NCI-H2196 (cell line): ENCODE measurements around the gene UBE4B.
"Not testable (repeated sequence)": the region's sequence is repeated elsewhere in the genome, so short reads cannot be mapped to it uniquely, and the experiment has no call there.

ENCODE experiments used
- DNase-seq: peaks from one replicate; lab custom pipeline; 2025; ENCODE audit not compliant: unreplicated experiment; lab: John Stamatoyannopoulos, UW

Gene UBE4B

DNA sequence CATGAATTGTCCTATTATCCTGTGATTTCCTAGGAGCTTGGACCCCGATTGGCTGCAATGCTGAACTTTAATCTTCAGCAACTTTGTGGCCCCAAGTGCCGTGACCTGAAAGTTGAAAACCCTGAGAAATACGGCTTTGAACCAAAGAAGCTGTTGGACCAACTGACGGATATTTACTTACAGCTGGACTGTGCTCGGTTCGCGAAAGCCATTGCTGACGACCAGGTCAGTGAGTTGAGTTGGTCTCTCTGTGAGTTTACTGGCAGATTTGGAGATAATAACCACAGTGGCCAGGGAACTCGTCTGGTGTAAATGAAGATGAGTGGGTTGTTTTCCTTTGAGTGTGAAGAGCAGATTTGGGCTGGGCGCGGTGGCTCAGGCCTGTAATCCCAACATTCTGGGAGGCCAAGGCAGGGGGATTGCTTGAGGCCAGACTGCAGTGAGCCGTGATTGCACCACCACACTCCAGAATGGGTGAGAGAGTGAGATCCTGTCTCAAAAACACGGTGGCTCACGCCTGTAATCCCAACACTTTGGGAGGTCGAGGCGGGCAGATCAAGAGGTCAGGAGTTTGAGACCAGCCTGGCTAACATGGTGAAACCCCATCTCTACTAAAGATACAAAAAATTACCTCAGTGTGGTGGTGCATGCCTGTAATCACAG lies 138.5 kb downstream of the UBE4B start:
- DNase-seq, result no peak

DNA sequence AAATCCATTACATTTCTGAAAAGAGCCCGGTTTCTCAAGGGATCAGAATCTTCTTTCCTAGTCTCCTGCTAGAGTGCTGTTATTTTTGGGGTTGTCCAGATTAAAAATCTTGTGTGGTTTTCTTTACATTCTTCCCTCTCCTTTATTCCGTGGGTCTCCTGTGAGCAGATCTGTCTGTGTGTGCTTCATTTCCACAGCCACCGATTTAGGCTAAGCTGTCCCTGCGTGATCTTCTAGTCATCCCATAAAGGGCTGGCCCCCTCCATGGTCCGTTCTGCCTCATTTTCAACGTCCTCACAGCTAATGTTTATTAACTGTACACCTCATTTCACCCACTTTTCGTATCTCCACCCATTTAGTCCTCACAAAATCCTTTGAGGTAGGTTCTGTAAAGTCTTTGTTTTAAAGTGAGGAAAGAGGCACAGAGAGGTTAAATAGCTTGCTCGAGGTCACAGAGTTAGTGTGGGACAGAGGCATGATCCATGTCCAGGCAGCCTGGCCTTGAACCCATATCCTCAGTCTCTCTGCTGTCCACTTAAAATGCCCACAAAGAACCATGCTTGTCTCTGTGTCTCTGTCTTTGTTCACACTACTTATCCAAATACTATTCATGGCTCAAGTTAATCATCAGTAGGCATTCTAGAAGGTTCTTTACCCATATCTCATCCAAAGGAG lies 139.4 kb downstream of the UBE4B start:
- no peak for DNase-seq

DNA sequence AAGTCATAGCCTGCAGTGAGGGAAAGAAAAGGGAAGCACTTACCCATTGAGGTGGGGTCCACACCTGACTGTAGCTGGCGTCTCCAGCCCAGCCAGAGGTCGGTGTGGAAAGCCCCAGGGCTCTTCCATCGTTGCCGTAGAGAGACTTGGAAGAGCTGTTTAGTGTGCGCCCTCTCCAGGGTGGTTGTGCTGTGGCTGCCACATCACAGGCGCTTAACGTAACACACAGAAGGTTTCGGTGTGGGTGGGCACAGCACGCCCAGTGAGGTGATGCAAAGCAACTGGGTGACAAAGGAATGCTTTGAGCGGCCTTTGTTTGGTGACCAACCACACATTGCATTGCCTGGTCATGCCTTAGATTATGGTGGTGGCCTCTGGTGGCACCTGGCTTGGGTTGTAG lies 140.8 kb downstream of the UBE4B start:
- DNase-seq, result no peak

DNA sequence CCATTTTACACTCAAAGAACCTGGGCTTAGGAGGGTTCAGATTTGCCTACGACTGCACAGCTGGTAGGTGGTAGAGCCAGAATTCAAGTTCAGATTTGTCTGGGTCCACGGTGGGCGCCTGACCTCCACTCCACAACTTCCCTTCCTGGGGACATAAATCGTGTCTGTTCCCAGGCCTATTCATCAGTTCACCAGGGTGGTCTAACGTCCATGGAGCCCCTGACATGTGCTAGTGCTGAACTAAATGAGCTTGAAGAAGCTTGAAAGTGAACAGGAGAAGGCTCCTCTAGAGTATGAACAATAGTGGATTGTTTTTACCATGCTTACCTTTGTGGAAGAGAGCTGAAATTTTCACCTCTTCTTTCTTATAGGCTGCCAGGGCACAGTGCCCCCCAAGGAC lies 145.1 kb downstream of the UBE4B start:
- DNase-seq, result no peak

DNA sequence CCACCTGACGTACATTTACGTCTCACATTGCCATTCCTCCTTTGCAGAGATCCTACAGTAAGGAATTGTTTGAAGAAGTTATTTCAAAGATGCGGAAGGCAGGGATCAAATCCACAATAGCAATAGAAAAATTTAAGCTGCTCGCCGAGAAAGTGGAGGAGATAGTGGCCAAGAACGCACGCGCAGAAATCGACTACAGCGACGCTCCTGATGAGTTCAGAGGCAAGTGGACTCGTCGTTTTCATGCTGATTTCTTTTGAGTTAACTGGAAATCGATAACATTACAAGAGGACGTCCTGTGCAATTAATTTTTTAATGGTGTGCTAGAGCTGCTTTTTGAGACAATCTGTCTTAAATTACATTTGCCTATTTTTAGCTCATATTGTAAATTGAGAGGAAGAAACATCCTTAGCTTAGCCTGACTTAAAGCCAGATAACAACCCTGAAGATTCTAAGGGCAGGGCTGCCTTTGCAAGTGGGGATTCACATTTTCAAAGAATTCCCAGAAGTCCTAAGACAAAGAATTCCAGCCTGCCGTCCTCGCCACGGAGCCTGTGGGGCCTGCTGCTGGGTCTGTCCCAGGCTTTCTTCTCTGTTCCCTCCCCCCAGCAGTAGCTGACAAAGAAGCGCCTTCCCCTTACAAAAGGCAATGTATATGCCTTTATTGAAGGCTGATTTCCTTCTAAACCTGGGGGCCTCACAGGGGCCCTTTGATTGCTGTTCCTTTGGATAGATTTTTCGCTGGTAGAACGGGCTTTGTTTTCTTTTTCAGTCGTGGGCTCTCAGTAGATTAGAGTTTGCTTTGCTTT lies 146.0 kb downstream of the UBE4B start:
- no peak for DNase-seq

DNA sequence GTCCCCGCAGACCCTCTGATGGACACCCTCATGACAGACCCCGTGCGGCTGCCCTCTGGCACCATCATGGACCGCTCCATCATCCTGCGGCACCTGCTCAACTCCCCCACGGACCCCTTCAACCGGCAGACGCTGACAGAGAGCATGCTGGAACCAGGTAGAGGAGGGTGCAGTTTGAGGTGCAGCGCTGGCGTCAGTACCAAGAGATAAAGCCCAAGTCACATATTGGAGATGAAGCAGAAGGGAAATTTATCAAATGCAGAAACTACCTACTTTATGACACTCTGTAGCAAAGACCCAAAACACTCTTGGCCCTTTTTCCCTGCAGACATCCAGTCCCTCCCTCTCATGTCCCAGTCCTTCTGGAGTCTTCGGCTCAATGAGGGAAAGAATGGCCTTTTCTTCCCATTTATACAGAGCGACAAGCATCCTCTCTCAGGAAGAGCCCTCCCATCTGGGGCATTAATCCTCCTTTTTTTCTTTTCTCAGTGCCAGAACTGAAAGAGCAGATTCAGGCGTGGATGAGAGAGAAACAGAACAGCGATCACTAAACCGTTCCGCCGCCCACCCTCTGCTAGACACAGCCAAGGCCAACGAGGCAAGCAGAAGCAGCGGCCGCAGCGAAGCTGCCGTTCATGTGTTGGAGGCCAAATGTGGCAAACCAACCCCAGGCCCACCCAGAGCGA lies 146.8 kb downstream of the UBE4B start:
- DNase-seq, result no peak

DNA sequence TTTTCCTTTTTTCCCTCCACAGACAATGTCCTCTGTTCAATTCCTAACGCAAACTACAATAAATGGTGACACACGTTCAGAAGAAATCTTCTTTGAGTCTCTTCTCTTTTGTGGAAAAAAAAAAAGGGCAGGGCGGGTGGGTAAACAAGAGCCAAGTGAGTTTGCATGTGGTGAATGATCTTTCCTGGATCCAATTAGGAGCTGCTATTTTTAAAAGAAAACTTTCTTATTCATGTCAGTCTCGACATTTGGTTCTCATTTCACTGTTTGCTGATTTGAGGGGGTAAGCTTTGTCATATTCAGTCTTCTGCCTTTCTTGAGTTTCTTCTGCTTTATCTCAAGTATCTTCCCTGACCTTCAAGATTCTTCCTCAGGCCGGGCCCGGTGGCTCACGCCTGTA lies 148.4 kb downstream of the UBE4B start:
- no peak for DNase-seq

DNA sequence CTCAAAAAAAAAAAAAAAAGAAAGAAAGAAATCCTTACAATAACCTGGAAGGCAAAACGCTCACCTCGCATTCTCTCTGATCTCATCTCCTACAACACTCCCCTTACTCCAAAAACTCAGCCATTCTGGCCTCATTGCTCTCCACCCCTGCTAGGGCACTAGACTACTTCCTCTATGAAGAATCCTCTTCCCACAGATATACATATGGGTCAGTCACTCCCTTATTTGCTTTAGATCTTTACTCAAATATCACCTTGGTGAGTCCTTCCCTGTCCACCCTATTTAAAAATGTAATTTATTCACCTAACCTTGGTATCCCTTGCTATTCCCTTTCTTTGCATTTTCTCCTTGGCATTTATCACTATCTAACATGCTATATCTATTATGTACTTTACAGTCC lies 153.0 kb downstream of the UBE4B start:
- DNase-seq, result no peak

DNA sequence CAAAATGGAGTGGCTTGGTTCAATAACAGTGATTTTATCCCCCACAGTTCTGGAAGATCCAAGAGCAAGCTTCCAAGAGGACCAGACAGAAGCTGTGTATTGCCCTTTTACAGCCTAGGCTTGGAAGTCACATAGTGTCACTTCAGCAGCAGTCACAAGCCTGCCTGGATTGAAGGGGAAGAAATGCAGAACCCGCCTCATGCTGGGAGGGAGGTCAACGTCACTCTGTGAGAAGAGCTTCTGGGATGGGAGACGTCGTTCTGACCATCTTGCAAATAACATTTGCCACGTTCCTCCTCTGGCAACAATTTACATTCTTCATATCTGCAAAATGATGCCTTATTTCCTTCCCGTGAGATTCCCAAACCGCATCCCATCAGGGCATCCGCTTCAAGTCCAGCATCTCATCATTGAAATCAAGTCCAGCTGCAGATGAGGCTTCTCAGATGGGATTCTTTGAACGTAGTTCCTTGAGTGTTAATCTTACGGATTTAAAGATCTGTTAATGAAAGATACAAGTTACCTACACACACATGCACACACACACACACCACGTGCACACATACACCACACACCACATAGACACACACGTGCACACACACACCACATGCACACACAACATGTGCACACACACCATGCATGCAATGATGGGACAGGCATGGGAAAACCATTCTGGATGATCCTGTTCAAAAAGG lies 153.7 kb downstream of the UBE4B start:
- DNase-seq, result no peak

DNA sequence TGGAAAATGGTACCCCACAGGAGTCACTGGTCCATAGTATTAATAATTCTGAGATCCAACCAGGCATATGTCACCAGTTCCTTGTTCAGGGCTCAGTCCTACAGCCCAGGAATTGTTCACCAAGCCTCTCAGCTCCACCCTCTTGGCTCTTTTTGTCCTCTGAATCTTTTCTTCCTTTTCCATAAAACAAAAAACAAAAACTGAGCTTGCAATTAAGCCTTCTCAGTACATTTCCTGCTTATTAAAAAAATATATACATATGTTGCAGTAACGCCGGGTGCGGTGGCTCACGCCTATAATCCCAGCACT lies 154.2 kb downstream of the UBE4B start:
- DNase-seq, result no peak

DNA sequence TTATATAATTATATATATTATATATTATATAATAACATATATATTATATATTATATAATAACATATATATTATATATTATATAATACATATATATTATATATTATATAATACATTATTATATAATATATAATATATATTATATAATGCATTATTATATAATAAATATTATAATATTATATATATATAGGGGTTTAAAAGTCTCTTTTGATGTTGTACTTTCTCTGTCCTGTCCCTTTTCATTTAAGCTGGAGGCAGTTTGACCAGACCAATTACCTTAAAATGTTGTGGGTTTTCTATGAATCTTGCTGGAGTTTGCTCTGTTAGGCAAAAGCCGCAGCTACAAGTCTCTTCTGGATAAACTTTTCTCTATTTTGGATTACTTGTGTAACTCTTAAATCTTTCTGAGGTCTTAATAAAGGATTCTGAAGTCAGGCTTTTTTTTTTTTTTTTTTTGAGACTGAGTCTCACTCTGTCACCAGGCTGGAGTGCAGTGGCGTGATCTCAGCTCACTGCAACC lies 155.4 kb downstream of the UBE4B start:
- DNase-seq, result no peak

DNA sequence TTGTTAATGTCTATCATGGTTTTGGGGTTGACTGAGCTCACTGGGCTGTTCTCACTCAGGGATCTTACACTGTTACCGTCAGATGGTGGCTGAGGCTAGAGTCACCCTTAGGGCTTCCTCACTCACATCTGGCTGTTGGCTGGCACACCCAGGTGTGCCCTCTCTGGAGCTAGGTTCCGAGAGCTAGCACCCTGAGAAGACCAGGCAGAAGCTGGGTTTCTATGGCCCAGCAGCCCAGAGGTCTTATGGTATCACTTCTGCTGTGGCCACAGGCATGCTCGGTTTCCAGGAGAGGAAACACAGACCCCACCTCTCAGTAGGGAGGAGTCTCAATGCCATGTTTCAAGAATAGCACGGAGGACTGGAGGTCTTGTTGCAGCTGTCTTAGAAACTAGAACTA lies 156.9 kb downstream of the UBE4B start:
- no peak for DNase-seq

DNA sequence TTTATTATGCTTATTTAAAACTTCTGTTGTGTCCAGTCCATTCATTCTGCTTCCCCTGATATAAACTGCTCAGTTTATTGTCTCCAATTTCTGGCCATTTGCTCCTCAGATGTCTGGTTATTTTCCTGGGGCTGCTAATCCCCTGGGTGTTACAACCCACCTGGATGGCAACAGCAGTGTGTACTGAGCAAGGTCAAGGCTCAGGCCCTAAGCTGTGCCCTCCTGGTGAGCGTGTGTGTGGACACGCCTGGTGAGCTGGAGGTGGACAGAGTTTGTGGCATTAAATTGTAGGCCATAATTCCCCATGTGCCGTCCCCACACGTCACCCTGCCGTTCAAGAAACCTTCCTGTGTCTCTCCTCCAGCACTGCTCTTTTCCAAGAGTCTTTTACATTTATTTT lies 159.5 kb downstream of the UBE4B start:
- DNase-seq, result no peak

DNA sequence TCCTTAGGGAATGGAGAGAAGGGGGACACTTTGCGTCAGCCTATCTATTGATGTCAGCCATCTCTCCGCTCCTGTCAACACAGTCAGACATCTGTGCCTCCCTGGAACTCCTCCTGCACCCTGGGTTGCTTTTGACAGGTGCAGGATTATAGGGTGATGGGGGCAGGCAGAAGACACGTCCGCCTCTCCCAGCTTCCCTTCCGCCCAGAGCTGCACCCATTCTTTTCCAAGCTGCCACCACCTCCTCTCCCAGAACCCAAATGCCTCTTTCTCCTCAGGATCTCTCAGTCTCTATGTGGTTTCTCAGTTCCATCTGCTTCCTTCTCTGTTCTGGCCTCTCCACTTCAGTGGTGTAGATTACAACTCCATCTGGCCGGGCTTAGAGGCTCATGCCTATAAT lies 160.5 kb downstream of the UBE4B start:
- DNase-seq, result no peak

DNA sequence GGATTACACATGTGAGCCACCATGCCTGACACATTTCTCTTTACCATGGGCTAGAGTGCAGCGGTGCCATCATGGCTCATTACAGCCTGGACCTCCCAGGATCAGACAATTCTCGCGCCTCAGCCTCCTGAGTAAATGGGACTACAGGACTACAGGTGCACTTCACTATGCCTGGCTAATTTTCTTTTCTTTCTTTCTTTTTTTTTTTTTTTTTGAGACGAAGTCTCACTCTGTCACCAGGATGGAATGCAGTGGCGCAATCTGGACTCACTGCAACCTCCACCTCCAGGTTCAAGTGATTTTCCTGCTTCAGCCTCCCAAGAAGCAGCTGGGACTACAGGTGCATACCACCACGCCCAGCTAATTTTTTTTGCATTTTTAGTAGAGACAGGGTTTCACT lies 162.8 kb downstream of the UBE4B start:
- DNase-seq, result no peak

DNA sequence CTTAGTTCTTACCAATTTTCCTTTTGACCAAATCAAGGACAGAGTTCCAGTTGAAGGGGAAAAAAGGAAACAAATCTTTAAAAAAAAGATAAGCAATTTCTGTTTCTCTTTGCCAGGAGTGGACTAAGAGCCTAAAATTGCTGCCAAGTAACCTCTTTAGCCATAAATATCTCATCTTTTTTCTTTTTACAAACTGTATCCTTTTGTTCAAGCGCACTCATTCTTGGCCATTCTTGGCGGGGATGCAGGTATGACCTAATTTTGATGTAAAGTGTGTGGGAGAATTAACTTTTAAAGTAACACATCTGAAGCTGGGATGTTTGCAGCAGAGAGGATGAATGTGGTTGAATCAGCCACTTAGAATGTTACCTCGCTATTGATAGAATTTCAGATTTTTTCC lies 164.2 kb downstream of the UBE4B start:
- peak; percentile 28 for DNase-seq

DNA sequence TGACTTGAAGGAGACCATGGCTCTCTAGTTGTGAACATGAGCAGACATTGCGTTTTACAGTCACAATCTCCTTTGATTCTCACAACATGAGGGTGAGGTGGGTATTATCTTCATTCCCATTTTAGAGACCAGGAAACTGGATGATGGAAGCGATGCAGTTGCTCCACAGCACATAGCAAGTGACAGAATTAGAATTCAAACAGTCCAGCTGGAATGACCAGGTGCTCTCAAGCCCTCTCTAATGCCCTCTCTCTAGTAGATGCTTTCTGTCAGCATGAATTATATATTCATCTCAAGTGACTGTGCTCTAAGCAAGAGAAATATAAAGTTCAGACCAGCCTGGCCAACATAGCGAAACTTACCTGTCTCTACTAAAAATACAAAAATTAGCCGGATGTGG lies 167.9 kb downstream of the UBE4B start:
- DNase-seq, result no peak

DNA sequence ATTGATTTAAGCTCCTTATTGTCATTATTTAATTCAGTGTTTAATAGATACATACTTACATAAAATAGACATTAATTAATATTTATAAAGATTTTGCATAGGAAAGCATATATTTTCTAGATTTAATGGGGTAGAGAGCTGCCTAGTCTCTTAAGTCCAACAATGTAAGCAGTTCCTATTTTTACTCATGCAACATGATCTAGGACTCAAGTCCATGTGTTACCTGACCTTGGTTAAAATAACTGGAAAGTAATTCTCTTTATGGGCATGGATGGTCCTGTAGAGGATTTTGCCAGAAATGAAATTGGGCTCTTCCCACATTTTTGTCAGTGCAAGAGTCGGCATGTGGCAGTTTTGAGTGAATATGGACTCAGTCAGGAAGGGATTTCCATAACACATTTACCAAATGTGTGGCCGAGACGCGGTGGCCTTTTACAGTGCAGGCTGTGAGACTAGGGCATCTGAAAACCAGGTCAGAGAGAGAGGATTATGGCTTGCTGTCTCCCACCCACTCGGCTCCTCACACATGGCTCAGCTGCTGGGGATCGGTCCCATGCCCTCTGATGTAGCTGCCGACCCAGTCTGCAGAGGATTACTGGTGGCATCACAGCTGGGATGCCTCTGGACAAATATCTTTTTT lies 171.4 kb downstream of the UBE4B start:
- no peak for DNase-seq

DNA sequence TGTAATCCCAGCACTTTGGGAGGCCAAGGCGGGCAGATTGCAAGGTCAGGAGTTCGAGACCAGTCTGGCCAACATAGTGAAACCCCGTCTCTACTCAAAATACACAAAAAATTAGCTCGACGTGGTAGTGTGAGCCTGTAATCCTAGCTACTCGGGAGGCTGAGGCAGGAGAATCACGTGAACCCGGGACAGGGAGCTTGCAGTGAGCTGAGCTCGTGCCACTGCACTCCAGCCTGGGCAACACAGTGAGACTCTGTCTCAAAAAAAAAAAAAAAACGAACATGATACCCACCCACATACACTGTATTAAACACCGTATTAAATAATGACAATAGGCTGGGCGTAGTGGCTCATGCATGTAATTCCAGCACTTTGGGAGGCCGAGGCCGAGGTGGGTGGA lies 172.4 kb downstream of the UBE4B start:
- not testable (repeated sequence) for DNase-seq

DNA sequence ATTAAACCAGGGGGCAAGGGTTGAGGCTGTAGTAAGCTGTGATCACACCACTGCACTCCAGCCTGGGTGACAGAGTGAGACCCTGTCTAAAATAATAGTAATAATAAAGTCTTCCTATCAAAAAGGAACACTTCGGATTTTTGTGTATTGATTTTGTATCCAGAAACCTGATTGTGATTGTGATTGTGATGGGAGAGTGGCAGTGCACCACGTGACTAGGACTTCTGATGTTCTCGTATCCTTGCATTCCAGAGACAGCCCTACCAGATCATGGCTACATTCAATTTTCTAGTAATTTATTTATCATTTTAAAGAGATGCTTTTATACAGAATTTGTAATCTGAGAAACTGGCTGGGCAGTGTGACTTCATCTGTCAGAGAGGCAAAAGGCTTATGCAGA lies 175.1 kb downstream of the UBE4B start:
- DNase-seq, result no peak

DNA sequence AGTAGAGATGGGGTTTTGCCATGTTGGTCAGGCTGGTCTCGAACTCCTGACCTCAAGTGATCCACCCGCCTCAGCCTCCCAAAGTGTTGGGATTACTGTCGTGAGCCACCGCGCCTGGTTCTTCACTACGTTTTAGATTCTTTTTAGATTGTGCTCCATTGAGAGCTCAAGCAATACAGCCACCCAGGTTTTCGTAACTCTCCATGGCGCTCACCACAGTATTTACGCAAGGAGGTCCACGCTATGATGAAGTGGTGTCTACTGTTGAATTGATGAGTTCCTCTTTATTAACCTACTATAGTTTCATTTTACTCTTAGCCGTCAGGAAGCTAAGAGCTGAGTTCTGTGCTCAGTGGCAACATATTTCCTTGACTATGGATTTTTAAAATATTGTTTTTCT lies 175.8 kb downstream of the UBE4B start:
- no peak for DNase-seq
